GM19035 (cell line): ENCODE results near the gene PC.
"Not testable (repeated sequence)": the region's sequence is repeated elsewhere in the genome, so short reads cannot be mapped to it uniquely, and the experiment has no call there.

Experiments used
- ATAC-seq: cut with Tn5 transposase; IDR thresholded peaks from one replicate; pipeline ENCODE4 v1.9.1; 2021; ENCODE audit not compliant: unreplicated experiment

Gene PC

DNA sequence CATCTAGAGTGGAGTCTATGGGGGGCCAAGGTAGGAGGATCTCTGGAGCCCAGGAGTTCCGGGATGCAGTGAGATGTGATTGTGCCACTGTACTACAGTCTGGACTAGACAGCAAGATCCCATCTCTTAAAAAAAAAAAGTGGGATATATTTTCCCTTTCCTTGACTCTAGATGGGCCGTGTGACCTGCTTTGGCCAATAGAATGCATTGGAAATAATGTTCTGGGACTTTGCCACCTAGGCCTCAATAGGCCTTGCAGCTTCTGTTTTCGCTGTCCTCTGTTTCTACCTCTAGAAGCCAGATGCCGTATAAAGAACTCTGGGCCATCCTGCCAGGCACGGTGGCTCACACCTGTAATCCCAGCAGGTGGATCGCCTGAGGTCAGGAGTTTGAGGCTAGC, 20.5 kb upstream of the PC start:
- ATAC-seq: no peak

DNA sequence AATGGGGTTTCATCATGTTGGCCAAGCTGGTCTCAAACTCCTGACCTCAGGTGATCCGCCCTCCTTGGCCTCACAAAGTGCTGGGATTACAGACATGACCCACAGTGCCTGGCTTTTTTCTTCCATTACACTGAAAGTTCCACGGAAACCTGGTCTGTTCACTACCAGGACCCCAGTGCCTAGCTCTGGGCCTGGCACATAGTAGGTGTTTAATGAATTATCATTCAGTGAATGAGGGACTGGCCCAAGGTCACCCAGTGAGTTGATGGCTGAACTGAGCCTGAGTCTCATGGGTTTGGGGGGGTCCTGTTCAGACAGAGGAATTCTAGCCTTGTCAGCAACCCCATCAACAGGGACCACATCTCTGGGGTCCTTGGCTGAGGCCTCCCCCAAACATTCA, 20.0 kb upstream of the PC start:
- no peak for ATAC-seq

DNA sequence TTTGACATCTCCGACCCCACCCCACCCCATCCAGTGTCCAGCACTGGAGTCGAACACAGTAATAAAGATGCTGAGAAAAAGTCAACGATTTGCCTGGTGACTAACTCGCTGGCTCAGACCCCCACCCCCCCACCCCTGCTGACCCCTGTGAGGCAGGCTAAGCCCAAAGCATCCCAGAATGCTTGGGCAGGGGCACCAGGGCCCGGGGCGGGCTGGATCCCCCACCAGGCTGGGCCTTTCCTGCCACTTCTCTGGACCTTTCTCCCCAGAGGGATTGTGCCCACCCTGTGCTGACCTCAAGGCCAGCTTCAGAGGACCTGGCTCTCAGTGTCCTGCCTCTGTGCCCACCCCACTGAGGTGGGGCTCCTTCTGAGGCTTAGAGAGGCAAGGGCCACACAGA, 18.7 kb upstream of the PC start:
- ATAC-seq: no peak

GRCh38 chr11:66976028-66976467, 17.9 kb upstream of the PC start:
- no peak for ATAC-seq

DNA sequence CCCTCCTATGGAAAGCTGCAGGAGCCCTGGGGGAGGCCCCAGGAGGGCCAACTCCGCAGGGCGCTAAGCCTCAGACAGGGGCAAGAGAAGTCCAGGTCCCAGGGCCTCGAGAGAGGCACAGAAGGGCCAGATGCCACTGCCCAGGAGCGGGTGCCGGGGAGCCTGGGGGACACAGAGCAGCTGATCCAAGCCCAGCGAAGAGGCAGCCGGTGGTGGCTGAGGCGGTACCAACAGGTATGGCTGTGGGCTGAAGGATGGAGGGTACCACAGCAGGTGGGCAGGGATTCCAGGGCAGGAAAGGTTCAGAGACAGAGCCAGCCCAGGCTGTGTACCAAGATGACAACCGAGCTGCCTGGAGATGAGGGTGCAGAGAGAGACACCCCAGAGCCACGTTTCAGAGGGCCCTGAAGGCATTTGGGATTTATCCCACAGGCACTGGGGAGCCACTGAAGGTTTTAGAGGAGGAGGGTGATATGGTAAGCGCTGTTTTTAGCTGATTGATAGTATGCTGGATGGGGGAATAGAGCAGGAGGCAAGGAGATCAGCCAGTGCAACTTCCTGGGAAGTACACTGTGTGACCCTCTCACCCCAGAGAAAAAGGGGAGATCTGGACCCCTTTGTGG, 17.3 kb upstream of the PC start:
- no peak for ATAC-seq

DNA sequence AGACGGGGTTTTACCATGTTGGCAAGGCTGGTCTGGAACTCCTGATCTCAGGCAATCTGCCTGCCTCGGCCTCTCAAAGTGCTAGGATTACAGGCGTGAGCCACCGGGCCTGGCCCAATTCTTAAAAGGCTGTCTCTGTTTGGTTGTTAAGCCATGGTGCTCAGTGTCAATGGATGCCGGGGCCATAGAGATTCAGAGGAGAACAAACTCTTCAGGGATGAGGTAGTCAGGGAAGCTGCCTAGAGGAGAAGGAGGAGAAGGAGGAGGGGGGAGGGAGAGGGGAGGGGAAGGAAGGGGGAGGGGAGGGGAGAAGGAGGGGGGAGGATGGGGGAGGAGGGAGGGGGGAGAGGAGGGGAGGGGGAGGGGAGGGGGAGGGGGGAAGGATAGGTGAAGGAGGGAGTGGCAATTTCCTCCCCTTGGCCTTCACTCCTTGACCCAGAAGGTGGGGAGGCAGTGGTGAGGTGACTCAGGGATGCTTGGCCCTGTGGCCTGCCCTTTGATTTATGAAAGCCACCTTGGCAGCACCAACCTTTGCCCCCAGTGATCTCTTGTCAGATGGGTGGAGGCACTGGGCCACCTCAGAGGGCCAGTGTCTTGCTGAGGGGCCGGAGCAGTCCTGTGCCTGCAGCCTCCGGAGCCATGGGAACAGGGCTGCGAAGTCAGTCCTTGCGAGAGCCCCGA, 16.7 kb upstream of the PC start, which contains the start of gene C11orf86:
Gene C11orf86, plus strand, starts transcription at position 581 of the 681 bp plus-strand sequence. Its CDS starts 59 bp downstream, at position 640.
- no peak for ATAC-seq

- no peak for ATAC-seq
These were observed 15.9 kb upstream of the PC start for GRCh38 chr11:66973956-66974580.

- ATAC-seq: no peak
These were observed 13.3 kb upstream of the PC start for GRCh38 chr11:66971488-66971887.

DNA sequence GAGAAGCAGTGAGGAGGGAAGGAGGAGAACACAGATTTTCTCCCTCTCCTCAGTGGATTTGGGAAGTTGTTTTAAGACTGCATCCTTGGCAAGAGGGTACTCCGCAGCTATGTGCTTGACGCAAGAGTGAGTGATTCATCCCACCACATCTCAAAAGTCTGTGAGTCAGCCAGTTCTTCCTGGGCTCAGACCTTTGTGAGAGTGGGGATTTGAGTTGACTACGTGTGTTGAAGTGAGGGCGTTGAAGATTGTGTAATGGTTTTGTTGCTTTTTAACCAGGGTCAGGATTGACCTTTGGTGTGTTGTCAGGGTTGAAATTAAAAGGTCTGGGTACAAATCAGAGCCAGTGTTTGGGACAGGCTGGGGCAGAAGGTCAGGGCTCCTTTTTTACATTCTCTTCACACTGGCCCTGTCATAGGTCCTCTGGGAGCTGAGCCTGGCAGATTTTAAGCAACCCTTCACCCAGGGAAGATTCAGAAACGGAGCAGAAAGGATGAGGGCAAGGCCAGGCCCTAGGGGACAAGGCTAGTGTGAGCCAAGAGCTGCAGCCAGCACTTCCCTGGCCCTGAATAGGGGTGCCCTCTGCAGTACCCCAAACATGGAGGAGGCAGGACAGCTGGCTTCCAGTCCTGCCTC, 12.7 kb upstream of the PC start:
- ATAC-seq: no peak

- ATAC-seq: no peak
These were observed 12.2 kb upstream of the PC start for GRCh38 chr11:66970371-66970806.

- ATAC-seq: no peak
These were observed 11.5 kb upstream of the PC start for GRCh38 chr11:66969584-66970225.

DNA sequence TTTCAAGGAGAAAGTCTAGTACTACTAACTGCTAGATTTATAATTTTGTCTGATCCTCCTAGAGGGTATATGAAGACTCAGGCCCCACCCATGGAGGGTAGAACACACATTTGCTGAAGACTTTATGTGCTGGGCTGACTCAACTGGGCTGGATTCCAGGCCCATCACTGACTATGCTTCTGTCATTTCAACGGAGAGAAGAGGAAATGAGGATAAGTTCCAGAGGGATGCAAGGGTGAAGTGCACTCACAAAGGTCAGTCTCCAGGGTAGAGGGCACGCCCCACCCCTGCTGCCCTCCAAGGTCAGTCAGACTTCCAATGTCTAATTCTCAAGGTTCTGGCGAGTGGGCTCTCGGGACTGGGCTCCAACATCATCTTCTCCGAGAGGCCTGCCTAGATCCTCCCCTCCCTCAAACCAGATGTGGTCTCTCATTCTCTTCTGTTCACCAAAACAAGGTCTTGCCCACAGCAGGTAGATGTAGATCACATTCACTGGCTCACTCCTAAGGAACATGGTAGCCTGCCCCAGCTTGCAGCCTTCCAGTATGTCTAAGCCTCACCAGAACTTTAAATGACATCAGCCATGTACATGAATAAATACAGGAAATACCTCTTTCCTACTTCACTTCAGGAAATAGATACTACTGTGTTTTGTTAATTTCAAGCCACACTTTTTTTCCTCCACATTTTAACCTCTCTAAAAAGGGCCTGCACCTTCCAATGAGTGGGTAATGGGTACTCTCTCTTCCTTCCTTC, 9.7 kb upstream of the PC start:
- ATAC-seq: no peak

DNA sequence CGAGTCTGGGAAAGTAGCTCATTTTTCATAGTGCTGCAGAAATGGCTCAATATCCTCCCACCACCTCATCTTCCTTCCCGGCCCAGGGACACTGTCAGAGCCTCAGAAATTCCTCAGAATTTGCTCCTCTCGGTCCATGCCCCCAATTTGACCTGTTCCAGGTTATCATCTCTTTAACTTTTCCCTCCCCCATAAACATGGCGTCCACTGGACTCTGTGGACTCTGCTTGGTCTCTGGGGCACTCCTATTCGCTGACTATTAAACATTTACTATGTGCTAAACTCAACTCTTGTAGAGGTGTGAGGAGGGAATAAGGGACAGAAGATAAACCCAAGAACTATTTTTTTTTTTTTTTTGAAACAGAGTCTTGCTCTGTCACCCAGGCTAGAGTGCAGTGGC, 8.2 kb upstream of the PC start:
- ATAC-seq: no peak

GRCh38 chr11:66964495-66964894, 6.3 kb upstream of the PC start:
- no peak for ATAC-seq

GRCh38 chr11:66962801-66963200, 4.6 kb upstream of the PC start:
- ATAC-seq: no peak

GRCh38 chr11:66962247-66962646, 4.1 kb upstream of the PC start:
- ATAC-seq: no peak

- ATAC-seq: not testable (repeated sequence)
These were observed 3.6 kb upstream of the PC start for GRCh38 chr11:66961691-66962213.

DNA sequence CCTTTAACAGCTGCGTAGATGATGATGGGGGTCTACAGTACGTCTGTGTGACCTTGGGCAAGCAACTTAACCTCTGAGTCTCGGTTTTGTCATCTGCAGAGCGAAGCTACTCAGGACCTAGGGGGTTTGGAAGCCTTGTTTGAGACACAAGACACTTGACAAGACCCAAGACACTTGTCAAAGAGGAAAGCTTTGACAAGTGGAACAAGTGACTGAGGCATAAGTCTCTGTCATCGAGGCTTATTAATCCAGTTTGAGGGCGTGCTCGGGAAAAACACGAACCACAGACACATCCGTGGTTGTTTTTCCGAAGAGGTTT, 732 bp upstream of the PC start:
- ATAC-seq: no peak

DNA sequence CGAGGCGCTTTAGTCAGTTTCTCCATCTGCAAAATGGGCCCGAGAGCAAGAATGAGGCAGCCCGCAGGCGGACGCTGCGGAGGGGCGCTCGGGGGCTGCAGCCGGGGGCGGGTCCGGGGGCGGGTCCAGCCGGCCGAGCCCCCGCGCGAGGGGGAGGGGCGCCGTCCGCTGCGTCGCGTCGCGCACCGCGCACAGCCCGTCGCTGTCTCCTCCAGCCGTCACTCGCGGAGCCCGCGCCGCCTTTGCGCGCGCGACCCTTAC, 282 bp downstream of the PC start:
- ATAC-seq: no peak

- no peak for ATAC-seq
These were observed 1.4 kb downstream of the PC start for GRCh38 chr11:66956689-66957290.
